Measurements from ENCODE around the gene SLC6A6. TPM values are rescaled to one million over a fixed set of nuclear protein-coding genes. Genes with fewer than 3 reads are reported as not detected.

The SLC6A6 gene
- total RNA-seq, 2 experiments from 2014 or later, result 27.8 to 31.2 TPM

GRCh38 chr3:14535616-14536015 lies 133.2 kb downstream of the SLC6A6 start:
- no peak for TF ChIP-seq CTCF (IDR thresholded peaks at IDR 0.05)
- no peaks in the 10 kb centered on the region for H3K4me1 ChIP-seq (ENCODE audit: insufficient read depth, low read length)
- no peaks in the 10 kb centered on the region for H3K9me3 ChIP-seq (ENCODE audit: control insufficient read depth in 1 of 2, insufficient read depth in 1 of 2, low read length in 2 of 2)
- no peaks in the 10 kb centered on the region for H3K27me3 Mint-ChIP-seq
- intact Hi-C loops (cut with DNase I, micrococcal nuclease), result no loop called here
- H3K36me3 ChIP-seq (ENCODE audit: insufficient read depth, low read length), result no peaks in the 10 kb centered on the region
- H3K27me3 ChIP-seq (ENCODE audit: control insufficient read depth in 1 of 2, insufficient read depth in 2 of 2, low read length in 2 of 2), result peaks cover 0 to 15% of the 10 kb centered on the region in 2 experiments
- no peak overlapping the region for H3K27ac Mint-ChIP-seq
- no peak for DNase-seq
- no peak overlapping the region for H3K4me3 Mint-ChIP-seq
- no peak for ATAC-seq (ENCODE audit: poor library complexity)
- no peaks in the 10 kb centered on the region for H3K4me1 Mint-ChIP-seq (ENCODE audit: low read depth)
- H3K27ac ChIP-seq (ENCODE audit: low read depth in 1 of 2, low read length in 2 of 2), result no peak overlapping the region
- ChIA-PET POLR2A (no interaction called here), CTCF (no interaction called here)
- H3K4me3 ChIP-seq (ENCODE audit: low read length), result no peak overlapping the region
- no peaks in the 10 kb centered on the region for H3K36me3 Mint-ChIP-seq (ENCODE audit: low read depth)
- H3K9me3 Mint-ChIP-seq, result no peaks in the 10 kb centered on the region

- no peaks in the 10 kb centered on the region for H3K9me3 ChIP-seq (ENCODE audit: control insufficient read depth in 1 of 2, insufficient read depth in 1 of 2, low read length in 2 of 2)
- ATAC-seq (ENCODE audit: poor library complexity) (no peak), DNase-seq (no peak)
- CTCF ChIA-PET, result no interaction called here
- Mint-ChIP-seq H3K4me3 (no peak overlapping the region), H3K36me3 (ENCODE audit: low read depth) (no peaks in the 10 kb centered on the region), H3K27ac (no peak overlapping the region), H3K4me1 (ENCODE audit: low read depth) (no peaks in the 10 kb centered on the region), H3K9me3 (no peaks in the 10 kb centered on the region), H3K27me3 (no peaks in the 10 kb centered on the region)
- POLR2A ChIA-PET, result no interaction called here
- no peaks in the 10 kb centered on the region for H3K36me3 ChIP-seq (ENCODE audit: insufficient read depth, low read length)
- H3K4me1 ChIP-seq (ENCODE audit: insufficient read depth, low read length), result no peaks in the 10 kb centered on the region
- H3K27ac ChIP-seq (ENCODE audit: low read depth in 1 of 2, low read length in 2 of 2), result no peak overlapping the region
- H3K27me3 ChIP-seq (ENCODE audit: control insufficient read depth in 1 of 2, insufficient read depth in 2 of 2, low read length in 2 of 2), result peaks cover 0 to 13% of the 10 kb centered on the region in 2 experiments
- TF ChIP-seq CTCF (IDR thresholded peaks at IDR 0.05), result no peak
- no peak overlapping the region for H3K4me3 ChIP-seq (ENCODE audit: low read length)
- intact Hi-C loops (cut with DNase I, micrococcal nuclease), result no loop called here
Observed at GRCh38 chr3:14536055-14536815, 133.8 kb downstream of the SLC6A6 start.

- no peaks in the 10 kb centered on the region for H3K36me3 Mint-ChIP-seq (ENCODE audit: low read depth)
- POLR2A ChIA-PET, result no interaction called here
- no peaks in the 10 kb centered on the region for H3K36me3 ChIP-seq (ENCODE audit: insufficient read depth, low read length)
- H3K4me3 Mint-ChIP-seq, result no peak overlapping the region
- ATAC-seq (ENCODE audit: poor library complexity) (no peak), DNase-seq (no peak)
- no peak for TF ChIP-seq CTCF (IDR thresholded peaks at IDR 0.05)
- no peak overlapping the region for H3K27ac ChIP-seq (ENCODE audit: low read depth in 1 of 2, low read length in 2 of 2)
- H3K9me3 ChIP-seq (ENCODE audit: control insufficient read depth in 1 of 2, insufficient read depth in 1 of 2, low read length in 2 of 2), result no peaks in the 10 kb centered on the region
- H3K4me1 ChIP-seq (ENCODE audit: insufficient read depth, low read length), result no peaks in the 10 kb centered on the region
- H3K9me3 Mint-ChIP-seq, result no peaks in the 10 kb centered on the region
- peaks cover 0 to 10% of the 10 kb centered on the region in 2 experiments for H3K27me3 ChIP-seq (ENCODE audit: control insufficient read depth in 1 of 2, insufficient read depth in 2 of 2, low read length in 2 of 2)
- no peaks in the 10 kb centered on the region for H3K27me3 Mint-ChIP-seq
- H3K4me1 Mint-ChIP-seq (ENCODE audit: low read depth), result no peaks in the 10 kb centered on the region
- intact Hi-C loops (cut with DNase I, micrococcal nuclease), result no loop called here
- CTCF ChIA-PET, result no interaction called here
- no peak overlapping the region for H3K27ac Mint-ChIP-seq
- no peak overlapping the region for H3K4me3 ChIP-seq (ENCODE audit: low read length)
Observed at GRCh38 chr3:14536837-14537589, 134.6 kb downstream of the SLC6A6 start.

Measured in CD4-positive, alpha-beta T cell (primary cell).